Ishikawa (cell line): ENCODE results near the gene TXN.

ENCODE experiments used
- CEBPB ChIP-seq: IDR thresholded peaks from 2 replicates; pipeline ENCODE4 v1.6.1; 2012
- CREB1 ChIP-seq: IDR thresholded peaks from 2 replicates; pipeline ENCODE4 v1.6.1; 2012; ENCODE audit warnings: low read depth
- EGR1 ChIP-seq: IDR thresholded peaks from 2 replicates; pipeline ENCODE4 v1.6.1; 2012
- EP300 ChIP-seq: IDR thresholded peaks from 2 replicates; pipeline ENCODE4 v1.6.1; 2012; ENCODE audit warnings: borderline replicate concordance
- FOXM1 ChIP-seq: IDR thresholded peaks from 2 replicates; pipeline ENCODE4 v1.6.1; 2012; ENCODE audit warnings: low read depth, borderline replicate concordance
- REST ChIP-seq: IDR thresholded peaks from 2 replicates; pipeline ENCODE4 v1.6.1; 2012; ENCODE audit warnings: low read depth, mild to moderate bottlenecking

GRCh38 chr9:110228321-110228720 lies 28.0 kb downstream of the TXN start:
- TF ChIP-seq EGR1 (no peak), EP300 (no peak), FOXM1 (no peak), REST (no peak), CREB1 (no peak), CEBPB (no peak)
